ENCODE data around the gene PFKFB2. TPM values are rescaled to one million over a fixed set of nuclear protein-coding genes. Genes with fewer than 3 reads are reported as not detected.
A peak's percentile ranks its signal among the peaks of the same experiment; 100 is the strongest.

The PFKFB2 gene
- total RNA-seq, 1 donor from 2014 or later: 63.2 TPM

DNA sequence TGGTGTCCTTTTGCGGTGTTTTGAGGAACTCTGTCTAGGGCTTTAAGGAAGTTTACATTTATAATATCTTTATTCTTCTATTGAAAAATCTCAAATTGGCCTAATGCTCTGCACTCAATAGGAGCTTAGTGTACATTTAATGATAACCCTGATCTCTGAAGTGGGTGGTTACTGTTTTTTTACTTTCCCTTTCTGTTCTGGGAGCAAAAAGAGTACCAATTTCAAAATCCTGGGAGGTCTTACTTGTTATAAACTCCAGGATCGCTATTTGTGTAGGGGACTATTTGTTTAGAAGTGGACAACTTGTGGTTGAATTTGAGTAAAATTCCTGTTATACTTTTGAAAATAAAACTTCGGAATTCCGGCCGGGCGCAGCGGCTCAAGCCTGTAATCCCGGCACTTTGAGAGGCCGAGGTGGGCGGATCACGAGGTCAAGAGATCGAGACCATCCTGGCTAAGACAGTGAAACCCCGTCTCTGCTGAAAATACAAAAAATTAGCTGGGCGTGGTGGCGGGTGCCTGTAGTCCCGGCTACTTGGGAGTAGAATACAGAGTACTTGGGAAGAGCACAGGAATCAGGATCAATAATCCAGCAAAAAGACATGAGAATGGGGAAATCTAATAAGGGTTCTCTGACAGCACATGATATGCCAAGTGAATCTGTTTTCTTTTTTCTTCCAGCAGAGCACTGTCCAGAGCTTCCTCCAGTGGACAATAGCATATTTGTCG is 36.7 kb downstream of the PFKFB2 start:
- Histone ChIP-seq H3K36me3 (ENCODE audit: control insufficient read depth, insufficient read depth, low read length) (no peaks in the 10 kb centered on the region), H3K4me3 (ENCODE audit: low read depth, low read length) (no peak overlapping the region), H3K27me3 (ENCODE audit: control insufficient read depth, insufficient read depth, low read length) (no peaks in the 10 kb centered on the region)
- TF ChIP-seq, protein P1, sequence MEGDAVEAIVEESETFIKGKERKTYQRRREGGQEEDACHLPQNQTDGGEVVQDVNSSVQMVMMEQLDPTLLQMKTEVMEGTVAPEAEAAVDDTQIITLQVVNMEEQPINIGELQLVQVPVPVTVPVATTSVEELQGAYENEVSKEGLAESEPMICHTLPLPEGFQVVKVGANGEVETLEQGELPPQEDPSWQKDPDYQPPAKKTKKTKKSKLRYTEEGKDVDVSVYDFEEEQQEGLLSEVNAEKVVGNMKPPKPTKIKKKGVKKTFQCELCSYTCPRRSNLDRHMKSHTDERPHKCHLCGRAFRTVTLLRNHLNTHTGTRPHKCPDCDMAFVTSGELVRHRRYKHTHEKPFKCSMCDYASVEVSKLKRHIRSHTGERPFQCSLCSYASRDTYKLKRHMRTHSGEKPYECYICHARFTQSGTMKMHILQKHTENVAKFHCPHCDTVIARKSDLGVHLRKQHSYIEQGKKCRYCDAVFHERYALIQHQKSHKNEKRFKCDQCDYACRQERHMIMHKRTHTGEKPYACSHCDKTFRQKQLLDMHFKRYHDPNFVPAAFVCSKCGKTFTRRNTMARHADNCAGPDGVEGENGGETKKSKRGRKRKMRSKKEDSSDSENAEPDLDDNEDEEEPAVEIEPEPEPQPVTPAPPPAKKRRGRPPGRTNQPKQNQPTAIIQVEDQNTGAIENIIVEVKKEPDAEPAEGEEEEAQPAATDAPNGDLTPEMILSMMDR (IDR thresholded peaks at IDR 0.05; ENCODE audit: insufficient read depth, low read length, severe bottlenecking): no peak
- FAIRE-seq: no peak
- DNase-seq (ENCODE audit: low read depth): no peak

DNA sequence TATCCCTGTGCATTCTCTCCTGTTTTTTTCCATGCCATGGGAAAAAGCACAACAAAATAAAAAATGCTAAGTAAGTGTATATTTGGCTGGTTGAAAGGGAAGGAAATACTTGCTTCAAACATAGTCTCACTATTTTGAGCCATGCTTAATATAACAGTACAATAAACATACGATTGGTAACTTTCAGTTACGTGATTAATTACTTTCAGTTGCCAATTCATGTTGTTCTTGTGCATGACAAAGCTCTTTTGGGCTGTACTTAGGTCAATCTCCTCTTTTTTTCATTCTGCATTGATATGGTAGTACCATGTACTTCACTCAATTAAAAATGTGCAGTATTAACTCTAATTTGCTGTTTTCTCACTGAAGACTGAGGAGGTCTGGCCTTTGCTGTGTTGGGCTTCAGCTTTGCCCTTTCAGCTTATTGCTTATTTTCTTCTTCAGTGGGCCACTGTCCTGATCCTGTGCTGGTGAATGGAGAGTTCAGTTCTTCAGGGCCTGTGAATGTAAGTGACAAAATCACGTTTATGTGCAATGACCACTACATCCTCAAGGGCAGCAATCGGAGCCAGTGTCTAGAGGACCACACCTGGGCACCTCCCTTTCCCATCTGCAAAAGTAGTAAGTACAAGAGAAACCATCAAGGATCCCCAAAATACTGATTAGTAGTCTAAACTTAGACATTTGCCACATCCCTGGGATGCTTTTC is 38.3 kb downstream of the PFKFB2 start:
- DNase-seq (ENCODE audit: low read depth) (no peak), FAIRE-seq (no peak)
- H3K36me3 ChIP-seq (ENCODE audit: control insufficient read depth, insufficient read depth, low read length): no peaks in the 10 kb centered on the region
- TF ChIP-seq, protein P1 (IDR thresholded peaks at IDR 0.05; ENCODE audit: insufficient read depth, low read length, severe bottlenecking): no peak
- H3K4me3 ChIP-seq (ENCODE audit: low read depth, low read length): no peak overlapping the region
- H3K27me3 ChIP-seq (ENCODE audit: control insufficient read depth, insufficient read depth, low read length): no peaks in the 10 kb centered on the region

DNA sequence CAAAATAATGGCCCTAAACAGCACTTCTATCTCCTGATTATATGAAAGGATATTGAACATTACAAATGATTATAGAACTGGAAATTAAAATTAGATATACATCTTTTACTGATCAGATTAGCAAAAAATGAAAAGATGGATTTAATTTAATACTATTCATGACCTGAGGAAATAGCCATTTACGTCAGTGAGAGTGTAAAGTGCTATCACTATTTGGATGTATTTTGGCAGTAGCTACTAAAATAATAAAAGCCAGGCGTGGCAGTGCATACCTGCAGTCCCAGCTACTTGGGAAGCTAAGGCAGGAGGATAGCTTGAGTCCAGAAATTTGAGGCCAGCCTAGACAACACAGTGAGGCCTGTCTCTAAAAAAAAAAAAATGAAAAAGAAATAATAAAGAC is 40.9 kb downstream of the PFKFB2 start:
- DNase-seq (ENCODE audit: low read depth) (no peak), FAIRE-seq (no peak)
- Histone ChIP-seq H3K4me3 (ENCODE audit: low read depth, low read length) (no peak overlapping the region), H3K36me3 (ENCODE audit: control insufficient read depth, insufficient read depth, low read length) (no peaks in the 10 kb centered on the region), H3K27me3 (ENCODE audit: control insufficient read depth, insufficient read depth, low read length) (peaks cover 1% of the 10 kb centered on the region)
- TF ChIP-seq, protein P1 (IDR thresholded peaks at IDR 0.05; ENCODE audit: insufficient read depth, low read length, severe bottlenecking): no peak

DNA sequence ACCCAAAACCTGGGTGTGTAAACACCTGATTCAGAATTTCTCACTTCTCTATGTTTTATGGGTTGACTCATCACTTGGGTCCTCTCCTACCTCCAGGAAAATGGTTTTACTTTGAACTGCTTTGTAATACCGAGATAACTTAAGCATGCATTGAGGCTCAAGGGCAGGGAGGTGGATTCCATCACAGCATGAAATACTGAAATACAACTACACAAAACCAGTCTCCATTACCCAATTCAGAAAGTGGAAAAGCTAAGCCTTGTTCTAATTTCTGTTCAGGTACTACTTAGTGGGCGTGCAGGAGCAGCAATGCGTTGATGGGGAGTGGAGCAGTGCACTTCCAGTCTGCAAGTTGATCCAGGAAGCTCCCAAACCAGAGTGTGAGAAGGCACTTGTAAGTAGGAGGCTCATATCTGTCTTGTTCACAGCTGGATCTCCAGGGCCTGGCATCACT is 44.8 kb downstream of the PFKFB2 start:
- TF ChIP-seq, protein P1 (IDR thresholded peaks at IDR 0.05; ENCODE audit: insufficient read depth, low read length, severe bottlenecking): no peak
- no peaks in the 10 kb centered on the region for H3K36me3 ChIP-seq (ENCODE audit: control insufficient read depth, insufficient read depth, low read length)
- H3K27me3 ChIP-seq (ENCODE audit: control insufficient read depth, insufficient read depth, low read length): peaks cover 1% of the 10 kb centered on the region
- H3K4me3 ChIP-seq (ENCODE audit: low read depth, low read length): no peak overlapping the region
- FAIRE-seq (no peak), DNase-seq (ENCODE audit: low read depth) (peak; percentile 28)

DNA sequence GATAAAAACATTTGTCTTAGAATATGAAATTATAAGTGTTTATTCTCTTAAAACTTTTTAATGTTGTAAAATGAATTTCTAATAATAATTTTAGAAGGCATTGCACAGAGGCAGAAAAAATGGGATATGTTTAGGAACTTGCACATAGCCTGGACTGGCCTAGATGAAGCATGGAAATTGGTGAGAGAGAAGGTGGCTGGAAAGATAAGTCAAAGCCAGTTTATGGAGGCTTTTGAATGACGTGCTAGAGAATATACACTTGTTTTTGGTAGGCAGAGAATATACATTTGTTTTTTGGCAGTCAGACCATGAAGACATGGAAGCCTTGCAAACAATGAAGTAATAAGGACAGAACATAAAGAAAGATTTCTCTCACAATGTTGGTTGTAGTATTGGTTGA is 48.6 kb downstream of the PFKFB2 start:
- FAIRE-seq: no peak

More for the DNA sequence above, 48.6 kb downstream of the PFKFB2 start:
- H3K4me3 ChIP-seq (ENCODE audit: low read depth, low read length): no peak overlapping the region
- no peak for DNase-seq (ENCODE audit: low read depth)
- no peaks in the 10 kb centered on the region for H3K36me3 ChIP-seq (ENCODE audit: control insufficient read depth, insufficient read depth, low read length)
- TF ChIP-seq, protein P1 (IDR thresholded peaks at IDR 0.05; ENCODE audit: insufficient read depth, low read length, severe bottlenecking): no peak
- H3K27me3 ChIP-seq (ENCODE audit: control insufficient read depth, insufficient read depth, low read length): peaks cover 3% of the 10 kb centered on the region

All from bronchial epithelial cell (primary cell).